Nephron (organoid): Measurements from ENCODE around the gene PFAS.

Experiments used
- H3K27ac Mint-ChIP-seq, 3 experiments: 2 replicates each; pipeline ENCODE4 v1.8.0; 2020; ENCODE audit warnings: mixed read lengths in 3 of 3, mild to moderate bottlenecking in 2 of 3, moderate library complexity in 1 of 3
- H3K27me3 Mint-ChIP-seq: 2 replicates; pipeline ENCODE4 v1.8.0; 2021; ENCODE audit warnings: low read depth, mild to moderate bottlenecking, moderate library complexity, mixed read lengths
- H3K36me3 Mint-ChIP-seq: 2 replicates; pipeline ENCODE4 v1.8.0; 2020; ENCODE audit warnings: low read depth, mixed read lengths
- H3K4me1 Mint-ChIP-seq: 2 replicates; pipeline ENCODE4 v1.8.0; 2020; ENCODE audit warnings: mixed read lengths
- H3K4me3 Mint-ChIP-seq, 3 experiments: 2 replicates each; pipeline ENCODE4 v1.8.0; 2020; ENCODE audit warnings: mild to moderate bottlenecking in 3 of 3, mixed read lengths in 3 of 3, moderate library complexity in 2 of 3
- H3K9me3 Mint-ChIP-seq: 2 replicates; pipeline ENCODE4 v1.8.0; 2020; ENCODE audit warnings: mixed read lengths
- TF ChIP-seq, protein P1 (sequence below), 3 experiments: fragments of 200-600 bp; sonication (generic); IDR thresholded peaks; one replicate each; pipeline ENCODE4 v1.5.0; 2021; ENCODE audit warnings: antibody characterized with exemption in 3 of 3; ENCODE audit not compliant: unreplicated experiment in 3 of 3

PFAS gene

DNA sequence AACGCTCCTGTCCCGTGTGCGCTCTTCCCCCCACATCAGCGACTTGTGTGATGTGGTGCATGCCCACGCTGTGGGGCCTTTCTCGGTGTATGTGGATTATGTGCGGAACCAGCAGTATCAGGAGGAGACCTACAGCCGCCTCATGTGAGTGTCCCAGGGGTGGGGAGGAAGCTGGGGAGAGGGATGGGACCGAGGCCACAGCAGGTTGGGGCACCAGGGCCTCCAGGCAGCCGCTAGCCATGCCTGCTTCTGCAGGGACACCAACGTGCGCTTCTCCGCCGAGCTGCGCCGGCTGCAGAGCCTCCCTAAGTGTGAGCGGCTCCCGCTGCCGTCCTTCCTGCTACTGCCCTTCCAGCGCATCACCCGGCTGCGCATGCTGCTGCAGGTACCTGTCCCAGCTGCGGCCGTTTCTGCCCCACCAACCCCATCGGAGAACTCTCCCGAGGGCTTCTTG is 66.7 kb downstream of the PFAS start:
- H3K36me3 Mint-ChIP-seq, result no peaks in the 10 kb centered on the region
- H3K4me3 Mint-ChIP-seq, result peak overlapping the region; percentile 33 to 72 (median 65)
- H3K27me3 Mint-ChIP-seq, result peaks cover 75% of the 10 kb centered on the region
- H3K4me1 Mint-ChIP-seq, result no peaks in the 10 kb centered on the region
- H3K27ac Mint-ChIP-seq, result no peak overlapping the region
- TF ChIP-seq, protein P1, sequence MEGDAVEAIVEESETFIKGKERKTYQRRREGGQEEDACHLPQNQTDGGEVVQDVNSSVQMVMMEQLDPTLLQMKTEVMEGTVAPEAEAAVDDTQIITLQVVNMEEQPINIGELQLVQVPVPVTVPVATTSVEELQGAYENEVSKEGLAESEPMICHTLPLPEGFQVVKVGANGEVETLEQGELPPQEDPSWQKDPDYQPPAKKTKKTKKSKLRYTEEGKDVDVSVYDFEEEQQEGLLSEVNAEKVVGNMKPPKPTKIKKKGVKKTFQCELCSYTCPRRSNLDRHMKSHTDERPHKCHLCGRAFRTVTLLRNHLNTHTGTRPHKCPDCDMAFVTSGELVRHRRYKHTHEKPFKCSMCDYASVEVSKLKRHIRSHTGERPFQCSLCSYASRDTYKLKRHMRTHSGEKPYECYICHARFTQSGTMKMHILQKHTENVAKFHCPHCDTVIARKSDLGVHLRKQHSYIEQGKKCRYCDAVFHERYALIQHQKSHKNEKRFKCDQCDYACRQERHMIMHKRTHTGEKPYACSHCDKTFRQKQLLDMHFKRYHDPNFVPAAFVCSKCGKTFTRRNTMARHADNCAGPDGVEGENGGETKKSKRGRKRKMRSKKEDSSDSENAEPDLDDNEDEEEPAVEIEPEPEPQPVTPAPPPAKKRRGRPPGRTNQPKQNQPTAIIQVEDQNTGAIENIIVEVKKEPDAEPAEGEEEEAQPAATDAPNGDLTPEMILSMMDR (IDR thresholded peaks at IDR 0.05; ENCODE audit: unreplicated experiment in 3 of 3), result no peak
- H3K9me3 Mint-ChIP-seq, result no peaks in the 10 kb centered on the region

DNA sequence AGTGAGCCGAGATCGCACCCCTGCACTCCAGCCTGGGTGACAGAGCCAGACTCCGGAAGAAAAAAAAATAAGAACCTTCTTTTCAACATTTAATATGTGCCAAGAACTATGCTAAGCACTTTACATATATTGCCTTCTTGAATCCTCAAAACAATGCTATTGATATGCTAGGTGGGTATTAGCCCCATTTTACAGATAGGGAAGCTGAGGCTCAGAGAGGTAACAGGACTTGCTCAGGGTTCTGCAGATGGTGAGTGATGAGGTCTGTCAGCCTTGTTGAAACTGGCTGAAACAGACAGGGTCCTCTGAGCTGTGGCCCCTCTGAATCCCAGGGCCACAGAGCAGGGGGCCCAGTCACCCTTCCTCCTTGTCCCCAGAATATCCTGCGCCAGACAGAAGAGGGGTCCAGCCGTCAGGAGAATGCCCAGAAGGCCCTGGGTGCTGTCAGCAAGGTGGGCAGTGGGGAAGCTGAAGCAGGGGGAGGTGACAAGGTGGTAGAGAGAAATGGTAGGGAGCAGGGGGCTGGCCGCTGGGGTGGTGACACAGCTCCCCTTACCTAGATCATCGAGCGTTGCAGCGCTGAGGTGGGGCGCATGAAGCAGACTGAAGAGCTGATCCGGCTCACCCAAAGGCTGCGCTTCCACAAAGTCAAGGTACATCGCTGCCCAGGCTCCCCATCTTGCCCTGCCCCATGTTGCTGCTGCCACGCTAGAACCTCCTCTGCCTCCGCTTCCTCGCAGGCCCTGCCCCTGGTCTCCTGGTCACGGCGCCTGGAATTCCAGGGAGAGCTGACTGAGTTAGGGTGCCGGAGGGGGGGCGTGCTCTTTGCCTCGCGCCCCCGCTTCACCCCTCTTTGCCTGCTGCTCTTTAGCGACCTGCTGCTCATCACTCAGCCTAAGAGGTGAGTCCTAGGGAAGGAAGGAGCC is 69.2 kb downstream of the PFAS start:
- H3K4me3 Mint-ChIP-seq, result no peak overlapping the region
- TF ChIP-seq, protein P1 (IDR thresholded peaks at IDR 0.05; ENCODE audit: unreplicated experiment in 3 of 3), result no peak
- H3K27me3 Mint-ChIP-seq, result peaks cover 58% of the 10 kb centered on the region
- H3K36me3 Mint-ChIP-seq, result no peaks in the 10 kb centered on the region
- H3K9me3 Mint-ChIP-seq, result no peaks in the 10 kb centered on the region
- H3K4me1 Mint-ChIP-seq, result no peaks in the 10 kb centered on the region
- H3K27ac Mint-ChIP-seq, result no peak overlapping the region
